BE2C (cell line): Measurements from ENCODE around the gene F2.

Source experiments
- DNase-seq: peaks from one replicate; pipeline ENCODE4 v3.0.0-alpha.2; 2020
- H3K27me3 ChIP-seq: fragments of 250-450 bp; sonication (Bioruptor Pico); 2 replicates; pipeline ENCODE4 v1.5.1; 2020; ENCODE audit warnings: mild to moderate bottlenecking
- H3K36me3 ChIP-seq: fragments of 250-450 bp; sonication (Bioruptor Pico); 2 replicates; pipeline ENCODE4 v1.5.1; 2020; ENCODE audit warnings: mild to moderate bottlenecking
- H3K4me1 ChIP-seq: fragments of 250-450 bp; sonication (Bioruptor Pico); 2 replicates; pipeline ENCODE4 v1.5.1; 2020
- H3K4me3 ChIP-seq: 2 replicates; pipeline ENCODE4 v1.5.1; 2011; ENCODE audit warnings: low read depth, low read length
- H3K9me3 ChIP-seq: fragments of 250-450 bp; sonication (Bioruptor Pico); 2 replicates; pipeline ENCODE4 v1.5.1; 2020
- TF ChIP-seq, protein P1 (sequence below): IDR thresholded peaks from 2 replicates; pipeline ENCODE4 v1.5.1; 2012; ENCODE audit warnings: mild to moderate bottlenecking, low read depth, low read length

The F2 gene

DNA sequence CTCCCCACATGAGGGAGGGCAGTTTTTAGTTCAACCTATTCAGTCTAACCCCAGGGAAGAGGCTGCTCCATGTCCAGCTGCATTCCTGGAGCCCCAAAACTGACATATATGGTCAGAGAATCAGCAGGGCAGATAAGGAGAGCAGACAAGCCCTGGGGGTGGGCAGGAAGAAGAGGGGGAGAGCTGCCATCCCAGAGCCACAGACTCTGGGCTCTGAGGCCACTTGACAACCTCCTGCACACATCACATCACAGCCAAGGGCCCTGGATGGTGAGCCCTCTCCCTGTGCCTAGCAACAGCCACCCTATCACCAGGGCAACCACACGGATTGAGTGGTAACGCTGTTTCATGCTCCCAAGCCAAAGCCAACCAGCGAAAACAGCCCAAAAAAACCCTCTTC lies 21.7 kb upstream of the F2 start:
- peak; percentile 20 for DNase-seq
- TF ChIP-seq, protein P1, sequence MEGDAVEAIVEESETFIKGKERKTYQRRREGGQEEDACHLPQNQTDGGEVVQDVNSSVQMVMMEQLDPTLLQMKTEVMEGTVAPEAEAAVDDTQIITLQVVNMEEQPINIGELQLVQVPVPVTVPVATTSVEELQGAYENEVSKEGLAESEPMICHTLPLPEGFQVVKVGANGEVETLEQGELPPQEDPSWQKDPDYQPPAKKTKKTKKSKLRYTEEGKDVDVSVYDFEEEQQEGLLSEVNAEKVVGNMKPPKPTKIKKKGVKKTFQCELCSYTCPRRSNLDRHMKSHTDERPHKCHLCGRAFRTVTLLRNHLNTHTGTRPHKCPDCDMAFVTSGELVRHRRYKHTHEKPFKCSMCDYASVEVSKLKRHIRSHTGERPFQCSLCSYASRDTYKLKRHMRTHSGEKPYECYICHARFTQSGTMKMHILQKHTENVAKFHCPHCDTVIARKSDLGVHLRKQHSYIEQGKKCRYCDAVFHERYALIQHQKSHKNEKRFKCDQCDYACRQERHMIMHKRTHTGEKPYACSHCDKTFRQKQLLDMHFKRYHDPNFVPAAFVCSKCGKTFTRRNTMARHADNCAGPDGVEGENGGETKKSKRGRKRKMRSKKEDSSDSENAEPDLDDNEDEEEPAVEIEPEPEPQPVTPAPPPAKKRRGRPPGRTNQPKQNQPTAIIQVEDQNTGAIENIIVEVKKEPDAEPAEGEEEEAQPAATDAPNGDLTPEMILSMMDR: no peak
- H3K9me3 ChIP-seq: no peaks in the 10 kb centered on the region
- H3K4me3 ChIP-seq: no peak overlapping the region
- H3K4me1 ChIP-seq: no peaks in the 10 kb centered on the region; the same call in 1 of the 2 replicates
- no peaks in the 10 kb centered on the region for H3K27me3 ChIP-seq
- no peaks in the 10 kb centered on the region; the same call in 1 of the 2 replicates for H3K36me3 ChIP-seq

DNA sequence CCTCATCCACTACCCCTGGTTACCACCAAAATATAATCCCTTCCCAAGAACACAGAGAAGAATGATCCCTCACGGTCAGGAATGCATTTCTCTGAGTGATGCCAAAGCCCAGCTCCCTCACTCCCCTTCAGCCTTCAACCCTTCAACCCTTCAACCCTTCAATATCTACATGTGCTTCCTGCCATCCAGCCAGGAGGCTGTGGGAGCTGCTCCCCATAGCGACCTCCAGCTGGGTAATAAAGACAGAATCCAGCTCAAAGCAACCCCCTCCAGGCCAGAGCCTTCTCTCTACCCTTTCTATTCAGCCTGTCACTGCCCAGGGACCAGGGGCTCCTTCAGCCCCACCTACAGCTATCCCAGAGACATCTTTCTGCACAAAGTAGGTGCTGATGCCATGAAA lies 21.3 kb upstream of the F2 start:
- DNase-seq: no peak
- Histone ChIP-seq H3K36me3 (no peaks in the 10 kb centered on the region; the same call in 1 of the 2 replicates), H3K4me3 (no peak overlapping the region), H3K27me3 (no peaks in the 10 kb centered on the region), H3K4me1 (no peaks in the 10 kb centered on the region; the same call in 1 of the 2 replicates), H3K9me3 (no peaks in the 10 kb centered on the region)
- TF ChIP-seq, protein P1: no peak

DNA sequence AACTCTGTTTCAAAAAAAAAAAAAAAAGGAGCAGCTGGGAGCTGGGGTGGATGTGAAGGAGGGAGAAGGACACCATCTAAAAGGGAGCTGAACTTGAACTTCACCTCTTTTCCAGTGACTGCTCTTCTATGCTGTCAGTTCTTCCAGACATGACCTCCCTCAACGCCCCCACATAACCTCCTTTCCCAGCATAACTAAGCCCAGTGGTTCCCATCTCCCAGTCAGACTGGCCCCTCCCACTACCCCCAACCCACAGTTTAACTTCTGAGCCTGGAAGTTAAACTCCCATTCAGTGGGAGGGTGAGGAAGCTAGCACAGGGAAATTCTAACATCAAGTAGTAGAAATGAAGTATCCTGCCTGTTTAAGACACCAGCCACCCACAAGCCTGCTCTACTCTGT lies 20.4 kb upstream of the F2 start:
- Histone ChIP-seq H3K36me3 (no peaks in the 10 kb centered on the region; the same call in none of the 2 replicates), H3K4me1 (no peaks in the 10 kb centered on the region; the same call in 1 of the 2 replicates), H3K9me3 (no peaks in the 10 kb centered on the region), H3K4me3 (no peak overlapping the region), H3K27me3 (no peaks in the 10 kb centered on the region)
- DNase-seq: no peak
- TF ChIP-seq, protein P1: no peak

DNA sequence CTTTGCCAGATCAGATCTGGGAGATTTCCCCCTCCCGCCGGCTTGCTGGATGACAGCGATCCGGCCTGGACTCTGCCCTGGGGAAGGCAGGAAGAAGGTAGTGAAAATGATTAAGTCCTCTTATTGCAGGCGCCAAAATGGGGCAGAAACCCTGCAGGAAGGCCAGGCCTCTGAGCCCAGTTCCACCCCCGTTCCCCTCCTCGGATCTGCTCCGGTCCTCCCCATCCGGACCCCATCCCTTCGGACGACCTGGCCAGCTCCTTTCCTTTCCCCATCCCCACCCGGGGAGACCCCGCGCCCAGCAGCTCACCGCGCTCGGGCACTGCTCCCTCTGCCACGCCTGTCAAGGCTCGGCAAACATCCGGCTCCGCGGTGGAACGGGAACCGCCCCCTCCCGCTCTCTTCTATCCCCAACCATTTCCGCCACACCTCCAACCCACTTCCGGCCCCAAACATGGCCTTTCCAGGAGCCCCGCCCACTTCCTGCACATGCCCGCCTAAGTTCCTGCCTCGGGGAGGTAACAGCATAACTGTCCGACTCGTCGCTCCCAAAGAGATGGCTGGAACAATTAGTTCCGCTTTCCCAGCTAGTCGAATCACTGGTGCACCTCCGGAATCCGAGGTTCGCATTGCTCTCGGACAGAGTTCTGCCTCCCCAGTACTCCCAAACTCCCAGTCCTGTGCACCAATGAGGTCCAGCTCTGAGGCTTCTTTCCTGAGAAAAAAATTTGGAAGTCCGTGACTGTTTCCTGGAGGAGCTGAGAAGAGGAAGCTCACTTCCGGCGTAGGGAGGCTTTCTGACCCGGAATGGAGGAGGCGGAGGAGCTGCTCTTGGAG lies 18.6 kb upstream of the F2 start, which contains the start of the genes ARHGAP1 and ZNF408:
Gene ARHGAP1, minus strand, starts transcription at position 379 of the 837 bp plus-strand sequence. CDS start 4,512 bp downstream, outside the sequence.
Gene ZNF408, plus strand, starts transcription at position 791 of the 837 bp plus-strand sequence. Its CDS starts 17 bp downstream, at position 808.
- peak; percentile 96 for DNase-seq
- Histone ChIP-seq H3K4me1 (no peaks in the 10 kb centered on the region; the same call in 1 of the 2 replicates), H3K4me3 (peak within 1 kb of the TSS; percentile 92), H3K27me3 (no peaks in the 10 kb centered on the region), H3K9me3 (no peaks in the 10 kb centered on the region), H3K36me3 (peaks cover 8% of the 10 kb centered on the region)
- TF ChIP-seq, protein P1: no peak

DNA sequence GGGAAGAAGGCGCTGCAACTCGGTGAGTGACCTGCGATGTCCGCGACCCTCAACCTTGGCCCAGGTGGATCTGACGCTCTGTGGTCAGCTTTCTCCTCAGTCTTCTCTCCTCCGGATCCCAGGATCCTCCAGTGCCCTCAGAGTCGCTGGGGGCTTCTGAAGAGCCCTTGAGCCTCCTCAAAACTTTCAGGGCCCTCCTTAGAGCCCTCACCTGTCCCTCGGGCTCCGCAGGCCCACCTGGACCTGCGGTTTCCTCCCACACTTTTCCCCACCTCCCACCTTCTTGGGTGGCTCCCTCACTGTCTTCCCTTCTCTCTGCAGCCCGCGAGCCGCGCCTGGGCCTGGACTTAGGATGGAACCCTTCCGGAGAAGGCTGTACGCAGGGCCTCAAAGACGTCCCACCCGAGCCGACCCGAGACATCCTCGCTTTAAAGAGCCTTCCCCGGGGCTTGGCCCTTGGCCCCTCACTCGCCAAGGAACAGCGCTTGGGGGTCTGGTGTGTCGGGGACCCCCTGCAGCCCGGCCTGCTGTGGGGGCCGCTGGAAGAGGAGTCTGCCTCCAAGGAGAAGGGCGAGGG lies 17.8 kb upstream of the F2 start:
- Histone ChIP-seq H3K4me3 (peak overlapping the region; percentile 92), H3K4me1 (no peaks in the 10 kb centered on the region; the same call in 1 of the 2 replicates), H3K36me3 (peaks cover 8% of the 10 kb centered on the region), H3K9me3 (no peaks in the 10 kb centered on the region), H3K27me3 (no peaks in the 10 kb centered on the region)
- TF ChIP-seq, protein P1: no peak
- DNase-seq: no peak
